Smooth muscle cell (in vitro differentiated cells): ENCODE data around the gene SPATC1L. TPM values are rescaled to one million over a fixed set of nuclear protein-coding genes. Genes with fewer than 3 reads are reported as not detected.

ENCODE experiments used
- DNase-seq: peaks from one replicate; lab custom pipeline; 2025; ENCODE audit not compliant: unreplicated experiment; lab: John Stamatoyannopoulos, UW
- H2AFZ ChIP-seq: fragments of 200-600 bp; sonication (generic); 2 replicates; pipeline ENCODE4 v1.6.0; 2016; ENCODE audit warnings: antibody characterized with exemption, low read depth, mild to moderate bottlenecking
- H3F3A ChIP-seq: fragments of 200-600 bp; sonication (generic); 2 replicates; pipeline ENCODE4 v1.6.0; 2017; ENCODE audit warnings: antibody characterized with exemption, low read depth
- H3K27ac ChIP-seq: fragments of 200-600 bp; sonication (generic); 2 replicates; pipeline ENCODE4 v1.5.1; 2016; ENCODE audit warnings: low read depth, mild to moderate bottlenecking
- H3K27me3 ChIP-seq: fragments of 200-600 bp; sonication (generic); 2 replicates; pipeline ENCODE4 v1.6.1; 2016; ENCODE audit warnings: low read depth, mild to moderate bottlenecking
- H3K36me3 ChIP-seq: fragments of 200-600 bp; sonication (generic); 2 replicates; pipeline ENCODE4 v1.5.1; 2016; ENCODE audit warnings: low read depth
- H3K4me1 ChIP-seq: fragments of 200-600 bp; sonication (generic); 2 replicates; pipeline ENCODE4 v1.5.1; 2016; ENCODE audit warnings: low read depth
- H3K4me2 ChIP-seq: fragments of 200-600 bp; sonication (generic); 2 replicates; pipeline ENCODE4 v1.6.0; 2016; ENCODE audit warnings: mild to moderate bottlenecking
- H3K4me3 ChIP-seq: fragments of 200-600 bp; sonication (generic); 2 replicates; pipeline ENCODE4 v1.5.1; 2016; ENCODE audit warnings: mild to moderate bottlenecking
- H3K79me2 ChIP-seq: fragments of 200-600 bp; sonication (generic); 2 replicates; pipeline ENCODE4 v1.6.0; 2016; ENCODE audit warnings: low read depth, mild to moderate bottlenecking
- H3K9ac ChIP-seq: fragments of 200-600 bp; sonication (generic); 2 replicates; pipeline ENCODE4 v1.6.0; 2016; ENCODE audit warnings: low read depth
- H3K9me3 ChIP-seq: fragments of 200-600 bp; sonication (generic); replicated peaks from 2 replicates; pipeline ENCODE4 v1.5.1; 2016; ENCODE audit warnings: low read depth
- H4K20me1 ChIP-seq: fragments of 200-600 bp; sonication (generic); 2 replicates; pipeline ENCODE4 v1.6.0; 2016; ENCODE audit warnings: low read depth
- WGBS: methylation state at CpG from one replicate; pipeline ENCODE4 v1.1.7; 2016; ENCODE audit warnings: low lambda C conversion rate; 5-methylcytosine and 5-hydroxymethylcytosine counted together
- polyA plus RNA-seq: library from polyadenylated mRNA; unstranded; fragments of >200 nt; fragmentation: Nextera tagmentation; extraction: Ambion mirVana; gene quantifications from 2 replicates; pipeline ENCODE4 v1.2.1, GENCODE V29; 2016
- total RNA-seq: library from RNA; depleted of rRNA; stranded (reverse); fragments of >200 nt; gene quantifications from 2 replicates; pipeline ENCODE4 v1.2.3, GENCODE V29; 2014
- TF ChIP-seq, protein P1 (sequence below): fragments of 200-600 bp; sonication (generic); IDR thresholded peaks from 2 replicates; pipeline ENCODE4 v1.5.1; 2017; ENCODE audit warnings: borderline replicate concordance, mild to moderate bottlenecking, antibody characterized with exemption; ENCODE audit not compliant: insufficient read depth, poor library complexity, severe bottlenecking

SPATC1L gene
- total and polyA plus RNA-seq, 2 experiments from 2014 or later = 6.4 to 36.5 TPM

DNA sequence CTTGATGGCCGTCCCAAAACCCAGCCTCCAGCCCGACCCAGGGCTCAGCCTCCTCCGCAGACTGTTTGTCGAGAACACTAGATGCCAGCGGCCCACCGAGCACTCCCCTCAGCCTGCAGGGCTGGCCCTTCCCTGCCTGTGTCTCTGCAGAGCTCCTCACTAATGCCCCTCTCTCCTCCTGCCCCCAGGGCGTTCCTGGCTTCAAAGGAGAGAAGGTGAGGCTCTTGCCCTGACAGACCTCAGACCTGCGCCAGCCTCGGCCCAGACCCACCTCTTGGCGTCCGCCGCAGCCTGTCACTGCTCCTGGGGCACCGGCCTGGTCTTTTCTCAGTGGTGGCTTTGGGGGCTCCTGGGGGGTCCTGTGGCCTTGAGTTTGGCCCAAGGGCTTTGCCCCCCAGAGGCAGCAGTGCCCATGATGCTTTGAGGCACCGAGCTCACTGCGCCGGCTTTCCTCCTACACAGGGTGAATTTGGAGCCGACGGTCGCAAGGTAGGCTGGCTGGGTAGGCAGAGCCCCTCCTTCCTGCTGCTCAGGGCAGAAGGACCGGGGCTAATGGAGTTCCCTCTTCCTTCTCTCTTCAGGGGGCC is 68.0 kb downstream of the SPATC1L start:
- no peaks in the 10 kb centered on the region for H3K4me1 ChIP-seq
- peaks cover 88% of the 10 kb centered on the region for H3K79me2 ChIP-seq
- peak overlapping the region; percentile 54 for H3K27ac ChIP-seq
- no peak overlapping the region for H3K9ac ChIP-seq
- DNase-seq = no peak
- no peak overlapping the region for H3K4me3 ChIP-seq
- peaks cover 98% of the 10 kb centered on the region for H4K20me1 ChIP-seq
- no peaks in the 10 kb centered on the region for H3K9me3 ChIP-seq
- peaks cover 54% of the 10 kb centered on the region for H3F3A ChIP-seq
- peaks cover 13% of the 10 kb centered on the region for H3K36me3 ChIP-seq
- no peak overlapping the region for H3K4me2 ChIP-seq
- no peak overlapping the region for H2AFZ ChIP-seq
- WGBS = 95% methylated on average over 20 of the region's 20 CpGs
- H3K27me3 ChIP-seq = no peaks in the 10 kb centered on the region
- TF ChIP-seq, protein P1, sequence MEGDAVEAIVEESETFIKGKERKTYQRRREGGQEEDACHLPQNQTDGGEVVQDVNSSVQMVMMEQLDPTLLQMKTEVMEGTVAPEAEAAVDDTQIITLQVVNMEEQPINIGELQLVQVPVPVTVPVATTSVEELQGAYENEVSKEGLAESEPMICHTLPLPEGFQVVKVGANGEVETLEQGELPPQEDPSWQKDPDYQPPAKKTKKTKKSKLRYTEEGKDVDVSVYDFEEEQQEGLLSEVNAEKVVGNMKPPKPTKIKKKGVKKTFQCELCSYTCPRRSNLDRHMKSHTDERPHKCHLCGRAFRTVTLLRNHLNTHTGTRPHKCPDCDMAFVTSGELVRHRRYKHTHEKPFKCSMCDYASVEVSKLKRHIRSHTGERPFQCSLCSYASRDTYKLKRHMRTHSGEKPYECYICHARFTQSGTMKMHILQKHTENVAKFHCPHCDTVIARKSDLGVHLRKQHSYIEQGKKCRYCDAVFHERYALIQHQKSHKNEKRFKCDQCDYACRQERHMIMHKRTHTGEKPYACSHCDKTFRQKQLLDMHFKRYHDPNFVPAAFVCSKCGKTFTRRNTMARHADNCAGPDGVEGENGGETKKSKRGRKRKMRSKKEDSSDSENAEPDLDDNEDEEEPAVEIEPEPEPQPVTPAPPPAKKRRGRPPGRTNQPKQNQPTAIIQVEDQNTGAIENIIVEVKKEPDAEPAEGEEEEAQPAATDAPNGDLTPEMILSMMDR = no peak

DNA sequence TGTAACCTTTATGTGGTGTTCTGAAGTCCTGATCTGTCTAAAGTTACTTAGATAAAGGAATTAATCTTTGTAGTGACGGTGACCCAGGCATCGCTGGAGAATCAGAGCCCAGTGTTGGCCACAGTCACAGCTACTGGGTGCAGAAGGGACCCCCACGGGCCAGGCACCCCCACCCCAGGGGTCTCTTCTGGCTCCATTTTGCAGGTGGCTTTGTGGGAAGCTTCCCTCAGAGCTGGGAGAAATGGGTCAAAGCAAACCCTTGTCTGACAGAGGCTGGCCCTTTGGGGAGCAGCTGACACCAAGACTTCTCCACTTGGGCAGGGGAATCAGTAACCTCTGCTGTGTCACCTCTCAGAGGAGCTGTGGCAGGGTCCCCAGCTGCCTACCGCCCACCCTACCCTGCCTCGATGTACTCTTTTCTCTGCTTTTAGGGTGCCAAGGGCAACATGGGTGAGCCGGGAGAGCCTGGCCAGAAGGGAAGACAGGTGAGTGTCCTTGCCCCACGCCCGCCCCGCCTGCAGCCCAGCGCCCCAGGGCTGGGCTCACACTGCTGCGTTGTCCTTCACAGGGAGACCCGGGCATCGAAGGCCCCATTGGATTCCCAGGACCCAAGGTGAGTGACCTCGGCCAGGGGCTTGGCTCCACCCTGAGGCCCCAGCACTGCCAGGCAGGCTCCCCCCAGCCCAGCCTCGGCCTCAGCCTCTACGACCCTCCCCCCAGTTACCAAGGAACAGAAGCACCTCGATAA is 68.6 kb downstream of the SPATC1L start:
- no peak overlapping the region for H3K9ac ChIP-seq
- DNase-seq = no peak
- 97% methylated on average over 17 of the region's 17 CpGs for WGBS
- H3K4me2 ChIP-seq = no peak overlapping the region
- no peak overlapping the region for H2AFZ ChIP-seq
- H3K27me3 ChIP-seq = no peaks in the 10 kb centered on the region
- peaks cover 98% of the 10 kb centered on the region for H4K20me1 ChIP-seq
- H3K4me1 ChIP-seq = no peaks in the 10 kb centered on the region
- H3F3A ChIP-seq = peaks cover 47% of the 10 kb centered on the region
- TF ChIP-seq, protein P1 = no peak
- peaks cover 13% of the 10 kb centered on the region for H3K36me3 ChIP-seq
- peaks cover 88% of the 10 kb centered on the region for H3K79me2 ChIP-seq
- H3K4me3 ChIP-seq = no peak overlapping the region
- H3K27ac ChIP-seq = peak overlapping the region; percentile 54
- H3K9me3 ChIP-seq = no peaks in the 10 kb centered on the region

DNA sequence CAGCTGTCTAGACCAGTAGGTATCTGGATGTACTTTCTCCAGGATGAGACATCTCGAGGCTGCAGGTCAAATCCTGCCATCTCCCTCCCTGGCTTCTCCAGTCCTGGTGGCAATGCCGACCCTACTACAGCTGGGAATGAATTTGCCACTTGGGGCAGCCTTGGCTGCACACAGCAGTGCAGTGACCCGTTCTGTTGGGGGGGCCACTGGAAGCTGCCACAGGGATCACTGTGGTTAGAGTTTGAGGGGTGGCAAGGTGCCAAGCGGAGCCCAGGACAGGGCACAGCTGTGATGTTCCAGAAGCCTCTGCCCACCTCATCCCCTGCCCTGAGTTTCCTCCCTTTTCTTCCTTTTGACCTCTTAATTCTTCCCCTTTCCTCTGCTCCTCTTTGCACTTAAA is 69.3 kb downstream of the SPATC1L start:
- Histone ChIP-seq H2AFZ (no peak overlapping the region), H3K4me2 (no peak overlapping the region), H3K27ac (peak overlapping the region; percentile 54), H3F3A (peaks cover 41% of the 10 kb centered on the region), H3K27me3 (no peaks in the 10 kb centered on the region), H4K20me1 (peaks cover 98% of the 10 kb centered on the region), H3K9me3 (no peaks in the 10 kb centered on the region), H3K4me3 (no peak overlapping the region), H3K4me1 (no peaks in the 10 kb centered on the region), H3K9ac (no peak overlapping the region), H3K36me3 (peaks cover 13% of the 10 kb centered on the region), H3K79me2 (peaks cover 90% of the 10 kb centered on the region)
- TF ChIP-seq, protein P1 = no peak
- WGBS = 97% methylated on average over 4 of the region's 4 CpGs
- no peak for DNase-seq
